GM19099 (cell line): ENCODE measurements around the gene NELFA.
A peak's percentile ranks its signal among the peaks of the same experiment; 100 is the strongest.

Experiments used
- POLR2A ChIP-seq: IDR thresholded peaks from 3 replicates; pipeline ENCODE4 v1.6.1; 2011; ENCODE audit warnings: low read depth; ENCODE audit not compliant: insufficient read length; ENCODE audit errors: extremely low read depth

Gene NELFA

DNA sequence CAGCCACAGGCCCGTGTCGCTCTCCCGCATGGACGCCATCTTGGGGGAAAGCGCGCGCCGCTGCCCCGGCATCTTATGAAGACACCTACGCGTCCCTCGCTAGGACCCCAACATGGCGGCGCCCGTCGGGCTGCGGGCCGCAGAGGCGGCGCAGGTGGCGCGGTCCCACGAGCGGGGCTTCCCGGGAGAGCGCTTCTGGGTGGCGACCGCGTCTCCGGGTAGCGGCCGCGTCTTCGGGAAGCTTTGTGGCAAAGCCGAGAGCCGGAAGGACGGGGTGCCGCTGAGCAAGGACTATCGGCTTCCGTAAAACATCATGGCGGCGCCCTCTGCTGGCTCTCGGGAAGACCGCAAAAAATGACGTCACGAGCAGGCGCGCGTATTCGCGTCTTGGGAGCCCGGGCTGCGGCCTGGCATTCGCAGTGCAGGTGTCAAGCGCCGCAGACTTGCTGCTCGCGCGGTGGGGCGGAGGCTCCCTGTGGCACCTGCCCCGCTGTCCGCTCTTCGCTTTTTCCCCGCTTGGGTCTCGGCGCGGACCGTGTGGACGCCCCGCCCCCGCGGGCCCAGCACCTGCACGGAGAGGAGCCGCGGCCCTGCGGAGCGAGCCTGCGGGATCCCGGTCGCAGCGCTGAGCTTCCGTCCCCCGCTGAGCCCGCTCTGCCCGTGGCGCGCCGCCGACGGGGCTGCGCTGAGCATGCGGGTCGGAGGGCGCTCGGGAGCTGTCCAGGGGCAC, at the start of gene NELFA:
TSS of gene NELFA (minus strand) at position 54 of the 730 bp plus-strand sequence. CDS start at position 39, 15 bp downstream.
- peak; percentile 76 for TF ChIP-seq POLR2A

DNA sequence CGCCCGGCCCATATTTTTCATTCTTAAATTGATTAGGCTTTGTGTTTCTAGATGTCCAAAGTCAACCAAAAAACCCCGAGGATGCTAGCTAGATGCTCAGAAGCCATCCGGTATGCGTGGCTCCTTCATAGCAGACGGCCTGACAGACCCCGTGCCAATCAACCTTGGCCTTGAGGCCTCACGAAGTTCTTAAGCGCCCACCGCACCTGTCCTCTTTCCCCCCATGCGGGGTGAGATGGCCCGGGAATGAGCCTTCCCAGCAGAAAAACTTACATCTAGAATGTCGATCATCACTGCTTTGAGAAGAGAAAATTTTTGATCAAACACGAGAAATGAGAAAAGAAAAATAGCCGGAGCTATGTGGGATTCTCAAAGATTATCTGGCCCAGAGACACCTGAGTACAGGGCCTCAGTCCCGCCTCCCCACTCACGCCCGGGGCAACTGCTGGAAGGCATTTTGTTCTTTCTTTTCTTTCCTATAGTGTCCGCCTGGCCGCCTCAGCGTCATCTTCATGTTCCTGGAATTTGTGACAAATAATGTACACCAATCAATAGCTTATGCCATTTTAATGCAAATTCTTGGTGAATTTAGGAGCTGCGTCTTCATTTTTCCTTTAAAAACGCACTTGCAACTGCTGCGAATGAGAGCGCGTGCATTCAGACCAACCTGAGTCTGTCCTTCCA, 48.8 kb upstream of the NELFA start:
- TF ChIP-seq POLR2A = no peak

DNA sequence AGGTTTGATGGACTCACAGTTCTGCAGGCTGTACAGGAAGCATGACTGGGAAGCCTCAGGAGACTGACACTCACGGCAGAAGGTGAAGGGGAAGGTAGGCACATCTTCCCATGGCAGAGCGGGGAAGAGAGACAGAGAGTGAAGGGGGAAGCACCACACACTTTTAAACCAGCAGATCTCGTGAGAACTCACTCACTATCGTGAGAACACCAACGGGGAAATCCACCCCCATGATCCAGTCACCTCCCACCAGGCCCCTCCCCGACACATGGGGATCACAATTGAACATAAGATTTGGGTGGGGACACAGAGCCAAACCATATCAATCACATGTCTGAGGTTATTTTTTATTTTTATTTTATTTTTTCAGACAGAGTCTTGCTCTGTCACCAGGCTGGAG, 45.4 kb upstream of the NELFA start:
- no peak for TF ChIP-seq POLR2A

DNA sequence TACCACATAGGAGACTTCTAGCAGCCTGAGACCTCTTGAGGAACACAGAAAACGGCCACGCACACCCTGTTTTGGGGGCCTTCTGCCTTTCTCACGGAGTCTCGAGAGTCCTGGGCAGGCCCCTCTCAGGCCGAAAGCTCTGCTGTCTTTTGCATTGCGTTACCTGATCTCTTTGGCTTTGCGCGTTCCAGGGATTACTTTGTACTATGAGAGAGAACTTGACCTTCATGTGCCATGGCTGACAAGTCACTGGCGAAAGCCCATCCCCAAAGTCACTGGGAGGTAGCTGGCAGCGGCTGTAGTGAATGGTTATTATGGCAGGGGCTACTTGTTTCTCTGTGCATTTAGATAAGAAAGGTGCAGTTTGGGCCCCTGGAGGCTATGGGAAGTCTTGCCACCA, 42.3 kb upstream of the NELFA start:
- no peak for TF ChIP-seq POLR2A

DNA sequence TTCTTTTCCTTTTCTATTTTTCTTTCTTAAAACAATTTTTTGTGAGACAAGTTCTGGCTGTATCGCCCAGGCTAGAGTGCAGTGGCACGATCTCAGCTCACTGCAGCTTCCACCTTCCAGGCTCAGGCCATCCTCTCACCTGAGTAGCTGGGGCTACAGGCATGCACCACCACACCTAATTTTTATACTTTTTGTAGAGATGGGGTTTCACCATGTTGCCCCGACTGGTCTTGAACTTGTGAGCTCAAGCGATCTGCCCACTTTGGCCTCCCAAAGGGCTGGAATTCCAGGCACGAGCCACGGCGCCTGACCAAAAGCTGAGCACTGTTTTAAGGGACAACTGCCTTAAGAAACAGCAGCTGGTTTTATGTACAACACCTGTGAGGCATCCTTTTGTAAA, 41.0 kb upstream of the NELFA start:
- no peak for TF ChIP-seq POLR2A

DNA sequence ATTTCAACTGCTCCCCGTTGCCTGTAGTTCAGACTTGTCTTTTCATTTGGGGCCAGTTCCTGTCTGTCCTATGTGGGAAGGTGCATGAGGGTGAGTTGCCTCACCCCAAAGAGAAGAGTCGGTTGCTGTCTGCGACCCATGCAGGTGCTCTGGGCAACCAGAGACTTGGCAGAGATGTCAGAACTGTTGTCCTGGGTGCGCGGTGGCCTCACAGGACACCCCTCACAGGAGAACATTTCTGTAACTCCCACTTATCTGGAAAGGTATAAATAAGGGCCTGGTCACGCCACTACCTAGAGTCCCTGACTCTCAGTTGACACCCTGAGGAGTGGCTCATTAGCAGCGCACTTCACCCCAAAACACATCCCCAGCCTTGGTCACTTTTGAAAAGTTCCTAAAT, 40.6 kb upstream of the NELFA start:
- no peak for TF ChIP-seq POLR2A

DNA sequence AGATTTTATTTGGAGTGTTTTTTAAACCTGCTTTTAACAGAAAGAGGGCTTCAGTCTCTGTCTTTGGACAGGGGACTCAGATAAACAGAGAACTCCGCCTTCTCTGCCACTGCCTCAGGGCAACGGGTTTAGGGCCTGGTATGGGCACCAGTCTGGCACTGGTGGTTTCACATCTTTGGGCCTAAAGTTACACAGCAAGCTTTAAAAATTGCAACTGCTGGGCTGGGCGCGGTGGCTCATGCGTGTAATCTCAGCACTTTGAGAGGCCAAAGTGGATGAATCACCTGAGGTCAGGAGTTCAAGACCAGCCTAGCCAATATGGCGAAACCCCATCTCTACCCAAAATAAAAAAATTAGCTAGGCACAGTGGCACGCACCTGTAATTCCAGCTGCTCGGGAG, 40.1 kb upstream of the NELFA start:
- no peak for TF ChIP-seq POLR2A

DNA sequence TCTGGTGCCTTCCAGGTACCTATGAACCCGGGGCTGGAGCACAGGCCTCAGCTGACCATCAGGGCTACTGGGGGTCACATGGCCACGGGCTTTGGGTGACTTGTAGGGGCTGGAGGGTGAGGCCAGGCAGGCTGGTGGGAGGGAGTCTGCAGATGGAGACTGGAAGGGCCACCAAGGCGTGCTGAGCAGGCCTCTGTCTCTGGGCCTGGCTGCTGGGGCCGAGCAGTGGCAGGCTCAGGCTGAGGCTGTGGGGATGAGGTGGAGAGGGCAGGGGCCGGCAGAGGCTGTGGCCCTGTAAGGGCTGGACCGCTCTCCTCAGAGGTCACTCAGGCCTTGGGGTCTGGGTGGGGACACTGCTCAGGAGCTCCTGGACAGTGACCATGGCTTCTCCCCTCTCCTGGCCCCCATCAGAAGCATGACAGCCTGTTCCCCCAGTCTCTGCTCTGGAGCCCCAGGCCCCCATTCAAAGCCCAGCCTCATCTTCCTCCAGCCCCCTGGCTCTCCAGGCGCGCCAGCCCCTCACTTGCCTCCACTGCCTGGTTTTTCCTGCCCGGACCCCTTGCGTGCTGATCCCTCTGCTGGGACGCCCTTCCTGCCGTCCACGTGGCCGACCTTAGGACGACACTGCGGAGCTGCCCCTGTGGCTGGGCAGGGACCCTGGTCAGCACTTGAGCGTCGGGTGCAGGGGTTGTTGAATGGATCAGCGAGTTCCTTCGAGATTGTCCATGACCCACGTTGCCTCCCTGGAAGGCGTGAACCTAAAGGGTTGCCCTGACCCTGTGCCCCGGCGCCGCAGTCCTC, 39.2 kb upstream of the NELFA start:
- no peak for TF ChIP-seq POLR2A

DNA sequence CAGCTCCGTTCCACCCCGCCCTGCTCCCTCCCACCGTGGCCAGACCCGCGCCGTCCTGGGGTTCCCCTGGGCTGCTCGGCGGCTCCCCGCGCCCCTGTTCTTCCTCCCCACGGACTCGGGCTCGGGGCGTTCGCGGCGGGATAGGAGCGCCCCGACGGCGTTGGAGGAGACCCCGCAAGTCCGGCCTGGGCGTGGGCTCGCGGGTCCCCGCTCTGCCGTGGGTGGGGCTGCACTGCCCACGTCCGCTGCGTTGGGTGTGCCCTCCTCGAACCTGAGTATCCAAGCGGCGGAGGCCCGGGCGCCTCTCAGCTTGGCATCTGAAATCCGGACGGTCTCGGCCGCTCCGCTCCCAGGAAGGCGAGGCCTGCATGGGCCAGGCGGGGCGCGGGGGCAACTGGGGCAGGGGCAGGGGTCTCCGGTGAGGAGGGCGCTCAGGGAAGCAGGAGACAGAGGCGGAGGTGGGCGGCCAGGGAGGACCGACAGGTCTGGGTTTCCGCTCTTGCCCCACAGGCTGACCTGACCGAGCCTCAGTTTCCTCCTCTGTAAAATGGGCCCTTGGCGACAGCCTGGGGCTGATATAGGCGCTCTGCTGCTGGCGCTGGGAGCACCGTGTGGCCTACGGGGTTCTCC, 38.4 kb upstream of the NELFA start:
- TF ChIP-seq POLR2A = no peak

DNA sequence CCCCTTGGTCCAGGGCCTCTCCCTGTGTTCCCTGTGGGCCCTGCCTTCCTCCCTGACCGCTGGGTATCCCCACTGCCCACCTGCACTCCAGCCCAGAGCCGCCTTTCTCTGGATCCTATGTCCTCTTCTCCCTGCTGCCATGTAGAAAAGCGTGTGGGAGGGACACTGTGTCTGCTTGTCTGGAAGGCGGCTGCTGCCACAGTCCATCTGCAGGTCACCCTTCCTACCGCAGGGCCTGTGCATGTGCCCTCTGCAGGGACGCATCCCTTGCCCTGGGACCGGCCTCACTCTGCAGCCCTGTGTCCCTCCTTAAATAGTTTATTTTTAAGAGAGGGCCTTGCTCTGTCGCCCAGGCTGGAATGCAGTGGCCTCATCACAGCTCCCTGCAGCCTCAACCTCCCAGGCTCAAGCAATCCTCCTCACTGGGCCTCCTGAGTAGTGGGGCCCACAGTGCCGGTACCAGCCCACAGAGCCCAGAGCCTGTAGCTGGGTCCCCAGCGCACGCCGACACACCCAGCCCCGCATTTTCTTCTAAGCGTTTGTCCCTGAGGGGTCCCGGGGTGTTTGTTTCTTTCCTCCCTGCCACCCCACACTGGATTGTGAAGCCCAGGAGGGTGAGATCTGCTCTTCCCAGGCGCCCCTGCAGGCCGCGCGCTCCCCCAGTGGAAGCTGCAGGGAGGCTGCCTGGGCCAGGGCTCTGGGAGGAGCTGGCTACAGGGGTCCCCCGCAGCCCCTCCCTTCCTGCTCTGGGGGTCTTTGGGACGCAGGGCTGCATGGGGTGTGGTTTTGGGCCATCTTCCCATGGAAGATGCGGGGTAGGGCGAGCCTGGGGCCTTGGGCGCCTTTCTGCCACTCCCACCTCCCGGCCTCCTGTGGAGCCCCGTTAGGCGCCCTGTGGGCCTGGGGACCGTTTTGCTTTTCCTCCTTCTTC, 37.5 kb upstream of the NELFA start:
- TF ChIP-seq POLR2A = no peak

DNA sequence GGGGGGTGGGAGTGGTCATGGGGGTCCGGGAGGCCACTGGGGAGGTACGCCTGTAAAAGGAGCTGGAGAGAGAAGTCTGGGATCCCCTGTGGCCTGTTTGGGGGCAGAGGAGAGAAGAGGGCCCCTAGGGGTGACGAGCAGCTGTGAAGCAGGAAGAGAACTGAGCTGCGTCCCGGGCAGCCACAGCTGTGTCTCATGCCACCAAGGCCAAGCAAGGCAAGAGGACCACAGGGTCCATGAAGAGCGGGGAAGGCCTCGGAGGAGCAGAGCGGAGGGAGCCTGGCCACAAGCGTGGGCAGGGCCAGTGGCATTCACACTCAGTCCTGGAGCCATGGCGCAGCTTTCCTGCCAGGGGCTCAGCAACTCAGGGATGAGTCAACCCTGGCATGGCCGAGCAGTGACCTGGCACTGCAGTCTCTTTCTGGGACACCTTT, 36.8 kb upstream of the NELFA start:
- no peak for TF ChIP-seq POLR2A

DNA sequence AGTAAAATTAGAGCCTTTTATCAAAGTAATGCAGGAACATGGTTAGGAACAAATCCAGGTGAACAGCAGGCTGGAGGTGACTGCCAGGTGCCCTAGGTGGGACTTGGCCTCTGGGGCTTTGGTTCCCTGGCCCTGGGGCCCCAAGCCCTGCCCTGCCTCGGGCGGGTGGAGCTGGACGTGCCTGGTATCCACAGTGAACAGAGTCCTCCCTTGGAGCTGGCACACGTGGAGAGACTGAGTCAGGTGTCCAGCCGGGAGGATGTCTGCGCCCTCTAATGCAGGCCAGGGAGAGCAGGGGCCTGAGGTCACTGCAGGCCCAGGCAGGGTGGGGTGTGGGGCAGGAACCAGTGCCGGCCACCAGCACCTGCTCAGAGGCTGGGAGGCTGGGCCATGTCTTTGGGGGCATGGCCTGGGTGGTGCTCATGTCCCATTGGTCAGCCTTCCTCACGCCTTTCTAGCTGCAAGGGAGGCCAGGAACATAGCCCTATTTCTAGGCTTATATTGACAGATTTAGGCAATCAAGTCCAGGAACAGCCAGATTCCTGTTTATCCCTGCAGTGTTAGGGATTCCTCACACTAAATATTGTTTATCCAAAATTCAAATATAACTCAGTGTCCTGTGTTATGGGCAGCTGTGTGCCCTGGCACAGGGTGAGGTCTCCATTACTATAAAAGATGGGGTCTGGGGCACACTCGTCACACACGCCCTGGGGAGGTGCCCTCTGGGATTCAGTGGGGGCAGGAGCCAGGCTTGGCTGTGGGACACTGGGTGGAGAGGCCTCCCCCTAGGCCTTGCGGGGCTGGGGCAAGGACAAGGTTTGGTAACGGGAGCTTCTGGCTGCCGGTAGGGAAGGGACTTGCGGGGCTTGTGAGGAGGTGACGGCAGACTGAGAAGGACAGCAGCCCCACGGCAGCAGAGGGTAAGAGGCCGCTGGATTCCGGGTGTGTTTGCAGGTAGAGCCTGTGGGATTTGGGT, 36.1 kb upstream of the NELFA start:
- TF ChIP-seq POLR2A = no peak

DNA sequence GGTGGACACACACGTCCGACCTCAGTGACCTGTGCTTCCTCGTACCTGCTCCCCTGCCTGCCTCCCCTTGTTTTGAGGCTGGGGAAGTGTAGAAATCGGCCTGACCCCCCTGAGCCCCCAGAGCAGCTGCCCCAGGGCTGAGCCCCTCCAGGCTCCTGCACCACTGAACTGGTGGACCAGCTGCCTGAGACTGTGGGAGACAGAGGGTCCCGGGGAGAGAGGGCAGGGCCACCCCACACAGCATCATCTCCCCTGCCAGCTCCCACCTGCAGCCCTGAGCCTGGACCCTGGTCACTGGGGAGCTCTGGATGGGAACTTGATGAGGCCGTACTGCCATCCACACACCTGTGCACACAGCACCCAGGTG, 35.3 kb upstream of the NELFA start:
- TF ChIP-seq POLR2A = no peak
